ENCODE measurements around the gene FSCN2. TPM values are rescaled to one million over a fixed set of nuclear protein-coding genes. Genes with fewer than 3 reads are reported as not detected.

FSCN2 gene
- total RNA-seq, 1 donor from 2014 or later: 3.6 TPM

- ATAC-seq (peak; percentile 4), DNase-seq (peak; percentile 86)
- TF ChIP-seq, protein P1, sequence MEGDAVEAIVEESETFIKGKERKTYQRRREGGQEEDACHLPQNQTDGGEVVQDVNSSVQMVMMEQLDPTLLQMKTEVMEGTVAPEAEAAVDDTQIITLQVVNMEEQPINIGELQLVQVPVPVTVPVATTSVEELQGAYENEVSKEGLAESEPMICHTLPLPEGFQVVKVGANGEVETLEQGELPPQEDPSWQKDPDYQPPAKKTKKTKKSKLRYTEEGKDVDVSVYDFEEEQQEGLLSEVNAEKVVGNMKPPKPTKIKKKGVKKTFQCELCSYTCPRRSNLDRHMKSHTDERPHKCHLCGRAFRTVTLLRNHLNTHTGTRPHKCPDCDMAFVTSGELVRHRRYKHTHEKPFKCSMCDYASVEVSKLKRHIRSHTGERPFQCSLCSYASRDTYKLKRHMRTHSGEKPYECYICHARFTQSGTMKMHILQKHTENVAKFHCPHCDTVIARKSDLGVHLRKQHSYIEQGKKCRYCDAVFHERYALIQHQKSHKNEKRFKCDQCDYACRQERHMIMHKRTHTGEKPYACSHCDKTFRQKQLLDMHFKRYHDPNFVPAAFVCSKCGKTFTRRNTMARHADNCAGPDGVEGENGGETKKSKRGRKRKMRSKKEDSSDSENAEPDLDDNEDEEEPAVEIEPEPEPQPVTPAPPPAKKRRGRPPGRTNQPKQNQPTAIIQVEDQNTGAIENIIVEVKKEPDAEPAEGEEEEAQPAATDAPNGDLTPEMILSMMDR (IDR thresholded peaks at IDR 0.05): no peak
- intact Hi-C loops (cut with DNase I): no loop called here
- H3K4me3 ChIP-seq: peak overlapping the region; percentile 94
- no peaks in the 10 kb centered on the region for H3K27me3 ChIP-seq
- H3K36me3 ChIP-seq: peaks cover 33% of the 10 kb centered on the region
- peaks cover 46% of the 10 kb centered on the region for H3K4me1 ChIP-seq
- H3K27ac ChIP-seq: peak overlapping the region; percentile 98
- H3K9me3 ChIP-seq: no peaks in the 10 kb centered on the region
Observed at GRCh38 chr17:81513753-81514488, 14.3 kb upstream of the FSCN2 start.

DNA sequence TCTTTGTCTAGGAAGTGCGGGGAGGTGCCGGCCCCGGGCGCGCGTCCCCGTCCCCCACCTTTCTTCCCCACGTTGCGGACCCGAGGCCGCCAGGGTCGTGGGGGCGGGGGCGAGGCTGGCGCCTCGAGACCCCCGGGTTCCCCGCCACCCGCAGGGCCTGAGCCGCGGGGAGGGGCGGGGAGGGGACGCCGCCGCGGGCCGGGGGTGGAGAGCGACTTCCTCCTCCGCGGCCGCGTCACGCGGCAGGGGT lies 13.8 kb upstream of the FSCN2 start:
- Histone ChIP-seq H3K27ac (peak overlapping the region; percentile 98), H3K9me3 (no peaks in the 10 kb centered on the region), H3K4me3 (peak overlapping the region; percentile 94), H3K4me1 (peaks cover 46% of the 10 kb centered on the region), H3K36me3 (peaks cover 28% of the 10 kb centered on the region), H3K27me3 (no peaks in the 10 kb centered on the region)
- intact Hi-C loops (cut with DNase I): no loop called here
- DNase-seq: no peak
- ATAC-seq: no peak
- TF ChIP-seq, protein P1 (IDR thresholded peaks at IDR 0.05): no peak

- intact Hi-C loops (cut with DNase I): no loop called here
- DNase-seq (peak; percentile 93), ATAC-seq (peak; percentile 58)
- Histone ChIP-seq H3K4me3 (peak overlapping the region; percentile 94), H3K27ac (peak overlapping the region; percentile 98), H3K4me1 (peaks cover 49% of the 10 kb centered on the region), H3K9me3 (no peaks in the 10 kb centered on the region), H3K36me3 (peaks cover 22% of the 10 kb centered on the region), H3K27me3 (no peaks in the 10 kb centered on the region)
- TF ChIP-seq, protein P1 (IDR thresholded peaks at IDR 0.05): no peak
Observed at GRCh38 chr17:81514739-81515529, 13.2 kb upstream of the FSCN2 start.

GRCh38 chr17:81515530-81516041 lies 12.6 kb upstream of the FSCN2 start:
- TF ChIP-seq, protein P1 (IDR thresholded peaks at IDR 0.05): no peak
- DNase-seq (peak; percentile 72), ATAC-seq (no peak)
- no peaks in the 10 kb centered on the region for H3K27me3 ChIP-seq
- H3K36me3 ChIP-seq: peaks cover 16% of the 10 kb centered on the region
- H3K9me3 ChIP-seq: no peaks in the 10 kb centered on the region
- H3K4me3 ChIP-seq: peak overlapping the region; percentile 94
- intact Hi-C loops (cut with DNase I): no loop called here
- H3K27ac ChIP-seq: peak overlapping the region; percentile 98
- peaks cover 50% of the 10 kb centered on the region for H3K4me1 ChIP-seq

- peaks cover 50% of the 10 kb centered on the region for H3K4me1 ChIP-seq
- peak overlapping the region; percentile 94 for H3K4me3 ChIP-seq
- intact Hi-C loops (cut with DNase I): no loop called here
- no peaks in the 10 kb centered on the region for H3K9me3 ChIP-seq
- peak overlapping the region; percentile 98 for H3K27ac ChIP-seq
- ATAC-seq (no peak), DNase-seq (peak; percentile 65)
- TF ChIP-seq, protein P1 (IDR thresholded peaks at IDR 0.05): no peak
- H3K27me3 ChIP-seq: no peaks in the 10 kb centered on the region
- peaks cover 7% of the 10 kb centered on the region for H3K36me3 ChIP-seq
Observed at GRCh38 chr17:81516439-81516838, 11.7 kb upstream of the FSCN2 start.
